ENCODE results near the gene TSPAN4. TPM values are rescaled to one million over a fixed set of nuclear protein-coding genes. Genes with fewer than 3 reads are reported as not detected.

Gene TSPAN4
- total and polyA plus RNA-seq, 9 of the 15 experiments (the other 6 are each of a cell fraction or from before 2014, with no cell fraction given): 0.07 to 31.0 (median 15.7) TPM

DNA sequence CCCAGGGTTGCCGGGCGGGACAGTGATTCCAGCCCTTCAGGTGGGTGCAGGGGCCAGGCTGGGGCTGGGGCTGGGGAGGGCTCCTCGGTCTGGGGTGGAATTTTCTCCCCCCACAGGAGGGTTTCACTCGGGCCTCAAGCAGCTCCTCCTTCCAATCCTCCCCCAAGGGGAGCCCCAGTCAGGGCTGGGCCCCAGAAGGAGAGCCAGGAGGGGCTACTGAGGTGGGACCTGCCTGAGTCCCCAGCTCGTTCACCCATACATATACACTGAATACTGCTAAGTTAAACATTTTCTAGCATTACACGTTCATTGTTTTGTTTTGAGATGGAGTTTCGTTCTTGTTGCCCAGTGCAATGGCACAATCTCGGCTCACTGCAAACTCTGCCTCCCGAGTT, 16.4 kb upstream of the TSPAN4 start (continued):
- TF ChIP-seq, protein P1, sequence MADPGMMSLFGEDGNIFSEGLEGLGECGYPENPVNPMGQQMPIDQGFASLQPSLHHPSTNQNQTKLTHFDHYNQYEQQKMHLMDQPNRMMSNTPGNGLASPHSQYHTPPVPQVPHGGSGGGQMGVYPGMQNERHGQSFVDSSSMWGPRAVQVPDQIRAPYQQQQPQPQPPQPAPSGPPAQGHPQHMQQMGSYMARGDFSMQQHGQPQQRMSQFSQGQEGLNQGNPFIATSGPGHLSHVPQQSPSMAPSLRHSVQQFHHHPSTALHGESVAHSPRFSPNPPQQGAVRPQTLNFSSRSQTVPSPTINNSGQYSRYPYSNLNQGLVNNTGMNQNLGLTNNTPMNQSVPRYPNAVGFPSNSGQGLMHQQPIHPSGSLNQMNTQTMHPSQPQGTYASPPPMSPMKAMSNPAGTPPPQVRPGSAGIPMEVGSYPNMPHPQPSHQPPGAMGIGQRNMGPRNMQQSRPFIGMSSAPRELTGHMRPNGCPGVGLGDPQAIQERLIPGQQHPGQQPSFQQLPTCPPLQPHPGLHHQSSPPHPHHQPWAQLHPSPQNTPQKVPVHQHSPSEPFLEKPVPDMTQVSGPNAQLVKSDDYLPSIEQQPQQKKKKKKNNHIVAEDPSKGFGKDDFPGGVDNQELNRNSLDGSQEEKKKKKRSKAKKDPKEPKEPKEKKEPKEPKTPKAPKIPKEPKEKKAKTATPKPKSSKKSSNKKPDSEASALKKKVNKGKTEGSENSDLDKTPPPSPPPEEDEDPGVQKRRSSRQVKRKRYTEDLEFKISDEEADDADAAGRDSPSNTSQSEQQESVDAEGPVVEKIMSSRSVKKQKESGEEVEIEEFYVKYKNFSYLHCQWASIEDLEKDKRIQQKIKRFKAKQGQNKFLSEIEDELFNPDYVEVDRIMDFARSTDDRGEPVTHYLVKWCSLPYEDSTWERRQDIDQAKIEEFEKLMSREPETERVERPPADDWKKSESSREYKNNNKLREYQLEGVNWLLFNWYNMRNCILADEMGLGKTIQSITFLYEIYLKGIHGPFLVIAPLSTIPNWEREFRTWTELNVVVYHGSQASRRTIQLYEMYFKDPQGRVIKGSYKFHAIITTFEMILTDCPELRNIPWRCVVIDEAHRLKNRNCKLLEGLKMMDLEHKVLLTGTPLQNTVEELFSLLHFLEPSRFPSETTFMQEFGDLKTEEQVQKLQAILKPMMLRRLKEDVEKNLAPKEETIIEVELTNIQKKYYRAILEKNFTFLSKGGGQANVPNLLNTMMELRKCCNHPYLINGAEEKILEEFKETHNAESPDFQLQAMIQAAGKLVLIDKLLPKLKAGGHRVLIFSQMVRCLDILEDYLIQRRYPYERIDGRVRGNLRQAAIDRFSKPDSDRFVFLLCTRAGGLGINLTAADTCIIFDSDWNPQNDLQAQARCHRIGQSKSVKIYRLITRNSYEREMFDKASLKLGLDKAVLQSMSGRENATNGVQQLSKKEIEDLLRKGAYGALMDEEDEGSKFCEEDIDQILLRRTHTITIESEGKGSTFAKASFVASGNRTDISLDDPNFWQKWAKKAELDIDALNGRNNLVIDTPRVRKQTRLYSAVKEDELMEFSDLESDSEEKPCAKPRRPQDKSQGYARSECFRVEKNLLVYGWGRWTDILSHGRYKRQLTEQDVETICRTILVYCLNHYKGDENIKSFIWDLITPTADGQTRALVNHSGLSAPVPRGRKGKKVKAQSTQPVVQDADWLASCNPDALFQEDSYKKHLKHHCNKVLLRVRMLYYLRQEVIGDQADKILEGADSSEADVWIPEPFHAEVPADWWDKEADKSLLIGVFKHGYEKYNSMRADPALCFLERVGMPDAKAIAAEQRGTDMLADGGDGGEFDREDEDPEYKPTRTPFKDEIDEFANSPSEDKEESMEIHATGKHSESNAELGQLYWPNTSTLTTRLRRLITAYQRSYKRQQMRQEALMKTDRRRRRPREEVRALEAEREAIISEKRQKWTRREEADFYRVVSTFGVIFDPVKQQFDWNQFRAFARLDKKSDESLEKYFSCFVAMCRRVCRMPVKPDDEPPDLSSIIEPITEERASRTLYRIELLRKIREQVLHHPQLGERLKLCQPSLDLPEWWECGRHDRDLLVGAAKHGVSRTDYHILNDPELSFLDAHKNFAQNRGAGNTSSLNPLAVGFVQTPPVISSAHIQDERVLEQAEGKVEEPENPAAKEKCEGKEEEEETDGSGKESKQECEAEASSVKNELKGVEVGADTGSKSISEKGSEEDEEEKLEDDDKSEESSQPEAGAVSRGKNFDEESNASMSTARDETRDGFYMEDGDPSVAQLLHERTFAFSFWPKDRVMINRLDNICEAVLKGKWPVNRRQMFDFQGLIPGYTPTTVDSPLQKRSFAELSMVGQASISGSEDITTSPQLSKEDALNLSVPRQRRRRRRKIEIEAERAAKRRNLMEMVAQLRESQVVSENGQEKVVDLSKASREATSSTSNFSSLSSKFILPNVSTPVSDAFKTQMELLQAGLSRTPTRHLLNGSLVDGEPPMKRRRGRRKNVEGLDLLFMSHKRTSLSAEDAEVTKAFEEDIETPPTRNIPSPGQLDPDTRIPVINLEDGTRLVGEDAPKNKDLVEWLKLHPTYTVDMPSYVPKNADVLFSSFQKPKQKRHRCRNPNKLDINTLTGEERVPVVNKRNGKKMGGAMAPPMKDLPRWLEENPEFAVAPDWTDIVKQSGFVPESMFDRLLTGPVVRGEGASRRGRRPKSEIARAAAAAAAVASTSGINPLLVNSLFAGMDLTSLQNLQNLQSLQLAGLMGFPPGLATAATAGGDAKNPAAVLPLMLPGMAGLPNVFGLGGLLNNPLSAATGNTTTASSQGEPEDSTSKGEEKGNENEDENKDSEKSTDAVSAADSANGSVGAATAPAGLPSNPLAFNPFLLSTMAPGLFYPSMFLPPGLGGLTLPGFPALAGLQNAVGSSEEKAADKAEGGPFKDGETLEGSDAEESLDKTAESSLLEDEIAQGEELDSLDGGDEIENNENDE (IDR thresholded peaks at IDR 0.05; ENCODE audit: low read depth, low read length): no peak
- TF ChIP-seq TBP (optimal IDR thresholded peaks at IDR 0.05; ENCODE audit: low read depth, low read length): no peak

Data from K562 (cell line).